NCI-H1092 (cell line): ENCODE data around the gene EME1.
A peak's percentile ranks its signal among the peaks of the same experiment; 100 is the strongest.
"Not testable (repeated sequence)": the region's sequence is repeated elsewhere in the genome, so short reads cannot be mapped to it uniquely, and the experiment has no call there.

Experiments used
- DNase-seq: peaks from one replicate; lab custom pipeline; 2025; lab: John Stamatoyannopoulos, UW

Gene EME1

GRCh38 chr17:50396261-50397110 is 23.5 kb downstream of the EME1 start:
- DNase-seq = no peak

GRCh38 chr17:50397111-50397918 is 24.3 kb downstream of the EME1 start, which contains the start of gene LRRC59:
TSS of gene LRRC59 (minus strand) at chr17:50397523. CDS start at chr17:50397317, 206 bp downstream.
- DNase-seq = peak; percentile 63

GRCh38 chr17:50397919-50398285 is 24.9 kb downstream of the EME1 start:
- no peak for DNase-seq

DNA sequence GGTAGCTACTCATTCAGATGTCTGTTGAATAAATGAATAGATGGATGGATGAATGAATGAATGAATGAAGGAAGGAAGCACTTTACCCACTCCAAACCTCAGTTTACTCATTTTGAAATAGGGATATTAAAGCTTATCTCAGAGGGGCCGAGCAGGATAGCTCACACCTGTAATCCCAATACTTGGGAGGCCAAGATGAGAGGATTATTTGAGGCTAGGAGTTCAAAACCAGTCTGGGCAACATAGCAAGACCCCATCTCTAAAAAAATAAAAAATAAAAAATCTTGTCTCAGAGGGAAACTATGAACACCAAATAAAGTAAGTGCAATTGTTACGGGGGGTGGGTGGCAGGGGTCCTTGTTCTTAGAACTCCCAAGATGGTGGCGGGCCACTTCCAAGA is 25.6 kb downstream of the EME1 start:
- not testable (repeated sequence) for DNase-seq

GRCh38 chr17:50399591-50399990 is 26.6 kb downstream of the EME1 start:
- DNase-seq = not testable (repeated sequence)

DNA sequence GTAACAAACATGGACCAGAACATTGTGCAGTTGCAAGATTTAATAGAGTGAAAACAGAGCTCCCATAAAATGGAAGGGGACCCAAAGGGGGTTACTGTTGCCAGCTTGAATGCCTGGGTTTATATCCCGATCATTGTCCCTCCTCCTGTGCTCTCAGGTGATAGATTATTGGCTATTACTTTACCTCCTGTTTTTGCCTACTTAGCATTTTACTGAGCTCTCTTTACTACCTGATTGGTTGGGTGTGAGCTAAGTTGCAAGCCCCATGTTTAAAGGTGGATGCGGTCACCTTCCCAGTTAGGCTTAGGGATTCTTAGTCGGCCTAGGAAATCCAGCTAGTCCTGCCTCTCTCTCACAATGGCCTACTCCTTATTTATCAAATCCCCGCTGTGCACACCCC is 32.3 kb downstream of the EME1 start:
- not testable (repeated sequence) for DNase-seq

DNA sequence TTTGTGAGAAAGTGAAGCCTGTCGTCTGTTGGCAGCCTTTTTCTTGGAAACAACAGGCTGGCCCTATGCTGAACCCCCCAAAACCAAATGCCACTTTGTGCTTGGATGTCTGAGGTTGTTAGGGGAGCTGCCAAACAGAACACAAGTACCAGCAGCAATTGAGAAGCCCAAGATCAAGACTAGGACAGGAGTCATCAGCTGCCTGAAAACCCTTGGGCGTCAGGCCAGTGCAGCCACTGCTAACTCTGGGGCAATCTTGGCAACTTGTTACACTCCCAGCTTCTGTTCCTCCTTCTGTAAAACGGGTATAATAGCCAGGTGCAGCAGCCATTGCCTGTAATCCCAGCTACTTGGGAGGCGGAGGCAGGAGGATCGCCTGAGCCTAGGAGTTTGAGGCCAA is 33.5 kb downstream of the EME1 start:
- DNase-seq = no peak

GRCh38 chr17:50407921-50408320 is 34.9 kb downstream of the EME1 start:
- DNase-seq = no peak

GRCh38 chr17:50412188-50412732 is 39.2 kb downstream of the EME1 start:
- DNase-seq = no peak

GRCh38 chr17:50414808-50415207 is 41.8 kb downstream of the EME1 start:
- DNase-seq = no peak

DNA sequence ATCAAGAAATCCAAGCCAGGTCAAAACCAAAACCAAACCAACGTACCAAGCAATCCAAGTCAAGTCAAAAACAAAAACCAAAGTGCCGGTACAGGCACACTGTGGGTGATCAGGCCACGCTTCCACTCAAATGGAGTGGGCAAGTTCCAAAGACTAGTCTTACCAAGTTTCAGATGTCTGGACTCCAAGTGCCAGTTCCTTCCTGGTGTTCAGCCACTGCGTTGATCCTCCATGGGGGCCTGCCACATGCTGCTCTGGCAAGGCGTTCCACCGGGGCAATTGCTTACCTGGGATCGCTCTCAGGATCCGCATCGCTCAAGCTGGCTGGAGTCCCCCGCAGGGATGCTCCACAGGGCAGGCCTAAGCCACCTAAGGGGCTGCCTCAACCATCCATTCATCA is 46.5 kb downstream of the EME1 start:
- not testable (repeated sequence) for DNase-seq

GRCh38 chr17:50420419-50421112 is 47.5 kb downstream of the EME1 start:
- DNase-seq = no peak

DNA sequence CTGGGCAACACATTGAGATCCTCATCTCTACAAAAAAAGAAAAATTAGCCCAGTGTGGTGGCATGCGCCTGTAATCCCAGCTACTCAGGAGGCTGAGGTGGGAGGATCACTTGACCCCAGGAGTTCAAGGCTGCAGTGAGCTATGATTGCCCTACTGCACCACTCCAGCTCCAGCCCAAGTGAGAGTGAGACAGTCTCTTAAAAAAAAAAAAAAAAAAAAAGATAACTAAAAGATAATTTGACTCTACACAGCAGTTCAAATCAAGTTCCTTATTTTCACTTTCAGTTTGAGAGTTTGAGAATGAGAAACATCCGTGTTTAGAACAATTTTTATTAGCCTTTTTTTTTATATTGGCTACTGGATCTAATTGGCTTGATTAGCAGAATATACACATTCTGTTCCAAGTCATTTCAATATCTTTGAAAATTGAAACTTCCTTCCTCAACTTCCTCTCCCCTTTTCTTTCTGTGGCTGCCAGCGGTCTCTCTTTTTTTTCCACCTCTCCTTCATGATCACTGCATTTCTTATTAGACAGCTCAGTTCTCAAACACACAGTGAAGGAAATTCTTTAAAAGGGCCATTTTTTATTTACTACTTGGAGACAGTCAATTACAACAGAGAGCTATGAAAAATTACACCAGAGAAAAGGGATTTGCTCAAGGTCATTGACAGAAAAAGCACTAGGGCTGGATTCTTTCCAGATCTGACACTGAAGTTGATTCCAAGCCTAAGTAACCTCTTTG is 48.5 kb downstream of the EME1 start:
- no peak for DNase-seq

GRCh38 chr17:50422738-50423137 is 49.7 kb downstream of the EME1 start:
- DNase-seq = no peak

DNA sequence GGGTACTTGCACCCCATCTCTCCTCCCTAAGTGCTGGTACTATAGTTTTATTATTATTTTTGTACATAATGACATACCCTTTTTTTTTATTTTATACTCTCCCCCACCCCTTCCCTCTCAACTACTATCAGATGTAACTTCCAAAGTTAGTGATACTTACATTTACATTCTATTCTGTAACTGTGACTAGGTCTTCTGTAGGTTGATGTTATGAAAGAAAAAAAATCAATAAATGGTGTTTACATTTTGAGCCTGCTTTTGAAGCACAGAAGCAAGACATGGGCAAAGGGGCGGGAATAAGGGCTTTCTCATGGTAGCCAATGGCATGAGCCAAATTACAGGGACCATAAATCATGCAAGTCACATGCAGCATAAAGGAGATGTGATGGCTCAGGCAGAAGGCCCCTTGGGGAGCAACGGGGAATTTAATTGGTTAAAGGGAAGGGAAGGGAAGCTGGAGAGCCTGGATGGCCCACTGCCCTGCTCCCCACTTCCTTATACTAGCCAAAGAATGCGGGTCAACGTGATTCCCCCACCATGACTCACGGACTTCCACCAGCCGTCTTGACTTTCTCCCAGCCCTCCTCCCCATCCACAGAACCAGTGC is 50.6 kb downstream of the EME1 start:
- no peak for DNase-seq

DNA sequence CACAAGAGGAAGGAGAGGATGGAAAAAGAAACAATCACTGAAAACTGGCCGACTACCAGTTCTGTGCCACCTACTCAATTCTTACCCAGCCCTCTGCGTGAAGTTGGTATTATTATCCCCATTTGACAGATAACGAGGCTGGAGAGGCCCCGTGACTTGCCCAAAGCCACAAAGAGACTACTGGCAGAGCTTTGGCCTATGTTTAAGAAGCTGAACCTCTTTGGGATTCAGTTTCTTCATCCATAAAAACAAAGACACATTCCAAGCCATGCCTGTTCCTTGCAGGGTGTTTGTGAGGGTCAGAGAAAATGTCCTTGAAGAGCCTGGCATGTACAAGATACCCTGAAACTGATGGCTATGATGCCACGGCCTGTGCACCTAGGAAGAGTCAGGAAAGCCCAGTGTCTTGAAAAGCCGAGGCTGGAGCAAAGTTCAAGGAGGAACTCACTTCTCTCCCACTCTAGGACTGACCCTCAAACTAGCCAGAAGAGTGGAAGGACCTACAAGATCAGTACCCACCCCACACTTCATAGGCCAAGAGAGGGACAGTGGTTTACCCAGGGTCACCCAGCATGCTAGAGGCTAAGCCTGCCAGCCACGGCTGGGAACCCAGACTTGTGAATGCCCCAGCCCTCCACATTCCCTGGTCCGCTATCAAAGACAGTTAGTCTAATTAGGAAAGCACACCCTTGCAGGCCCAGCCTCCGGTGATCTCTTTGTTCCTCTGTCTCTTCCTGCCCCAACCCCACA is 51.4 kb downstream of the EME1 start:
- no peak for DNase-seq

GRCh38 chr17:50424996-50425681 is 52.1 kb downstream of the EME1 start:
- DNase-seq = no peak

GRCh38 chr17:50425682-50426471 is 52.8 kb downstream of the EME1 start, which contains the start of gene ACSF2:
TSS of gene ACSF2 (plus strand) at chr17:50426218. CDS start at chr17:50426262, 44 bp downstream.
- DNase-seq = no peak

DNA sequence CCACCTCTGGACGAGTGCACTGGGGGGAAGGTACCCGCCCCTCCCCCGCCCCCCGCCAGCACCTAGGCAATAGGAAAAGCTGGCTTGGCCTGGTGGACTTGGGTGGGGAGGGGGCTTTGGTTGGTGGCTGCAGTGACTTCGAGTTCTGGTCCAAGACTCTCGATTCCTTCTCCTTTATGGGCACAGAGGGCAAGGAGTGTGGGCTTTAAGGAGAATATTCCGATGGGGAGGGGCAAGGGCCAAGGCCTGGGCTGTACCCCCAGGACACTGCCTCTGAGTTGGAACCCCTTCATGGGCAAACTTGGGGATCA is 53.4 kb downstream of the EME1 start:
- DNase-seq = no peak
